K562 (cell line): ENCODE results near the gene CCDC47. TPM values are rescaled to one million over a fixed set of nuclear protein-coding genes. Genes with fewer than 3 reads are reported as not detected.

Source experiments
- ELF2 ChIP-seq: fragments of 250-450 bp; sonication (Bioruptor Pico); IDR thresholded peaks from 2 replicates; pipeline ENCODE4 v1.5.0; 2021; ENCODE audit warnings: mild to moderate bottlenecking
- ETV6 ChIP-seq, 3 experiments: fragments of 150-350 bp in 1 of 3; sonication (generic) in 1 of 3; formaldehyde crosslinking in 1 of 3; IDR thresholded peaks; 2 replicates each; pipeline versions ENCODE4 v1.6.1 to v1.8.0; 2014 to 2022; ENCODE audit warnings: borderline replicate concordance in 2 of 3, low read depth in 2 of 3, antibody characterized with exemption in 1 of 3, low read length in 1 of 3, mild to moderate bottlenecking in 1 of 3, missing genetic modification reagents in 1 of 3
- NFATC3 ChIP-seq: fragments of 450-650 bp; IDR thresholded peaks from 2 replicates; pipeline ENCODE4 v1.6.1; 2017; ENCODE audit warnings: mild to moderate bottlenecking
- RNF2 ChIP-seq: sonication (generic); IDR thresholded peaks from 2 replicates; pipeline ENCODE4 v1.6.1; 2016
- SLC30A9 ChIP-seq: fragments of 250-450 bp; sonication (Bioruptor Pico); IDR thresholded peaks from 2 replicates; pipeline ENCODE4 v1.8.0; 2022; ENCODE audit warnings: mild to moderate bottlenecking, moderate library complexity
- SP2 ChIP-seq: IDR thresholded peaks from 2 replicates; pipeline ENCODE4 v1.6.1; 2011; ENCODE audit warnings: mild to moderate bottlenecking, low read depth, low read length, moderate library complexity; ENCODE audit not compliant: poor library complexity, severe bottlenecking; ENCODE audit errors: extremely low read depth
- SRSF7 ChIP-seq: fragments of 200-400 bp; formaldehyde crosslinking; optimal IDR thresholded peaks from 2 replicates; pipeline ENCODE3; 2017; ENCODE audit warnings: mild to moderate bottlenecking, low read depth, low read length
- SUPT5H ChIP-seq: fragments of 450-650 bp; IDR thresholded peaks from 2 replicates; pipeline ENCODE4 v1.6.1; 2016
- TCF7 ChIP-seq: sonication (generic); IDR thresholded peaks from 2 replicates; pipeline ENCODE4 v1.6.1; 2016; ENCODE audit warnings: antibody characterized with exemption, borderline replicate concordance
- WHSC1 ChIP-seq: IDR thresholded peaks from one replicate; pipeline ENCODE4 v1.6.1; 2012; ENCODE audit warnings: low read length, control low read depth, inconsistent platforms
- ZNF197 ChIP-seq: fragments of 200-800 bp; sonication (Bioruptor generic); IDR thresholded peaks from 2 replicates; pipeline ENCODE4 v1.6.1; 2016; ENCODE audit warnings: low read depth, missing genetic modification characterization, missing compliant biosample characterization
- ZNF23 ChIP-seq: fragments of 250-450 bp; sonication (Bioruptor Pico); IDR thresholded peaks from 2 replicates; pipeline ENCODE4 v1.4.0; 2020; ENCODE audit warnings: mild to moderate bottlenecking
- ZNF584 ChIP-seq: fragments of 200-800 bp; sonication (Bioruptor generic); IDR thresholded peaks from 2 replicates; pipeline ENCODE4 v1.6.1; 2016; ENCODE audit warnings: low read depth, mild to moderate bottlenecking, missing genetic modification characterization, missing compliant biosample characterization
- ZNF75A ChIP-seq: fragments of 450-650 bp; formaldehyde crosslinking; IDR thresholded peaks from 2 replicates; pipeline ENCODE4 v1.4.0; 2020; ENCODE audit warnings: mild to moderate bottlenecking
- polyA plus RNA-seq, 8 experiments: library from polyadenylated mRNA; depleted of rRNA in 4 of 8; stranded (reverse) in 5 of 8; unstranded in 3 of 8; fragments of >200 nt; fragmentation: Nextera tagmentation in 2 of 8; fragmentation: Illumina TruSeq in 1 of 8; extraction: Ambion mirVana in 2 of 8; extraction: Trizol in 1 of 8; gene quantifications; 2 replicates each; pipeline versions ENCODE4 v1.2.1 to v1.2.3, GENCODE V29; 2011 to 2014; ENCODE audit warnings: inconsistent platforms in 1 of 8, missing spikeins in 1 of 8
- total RNA-seq, 7 experiments: library from RNA; depleted of rRNA in 6 of 7; stranded (reverse); fragments of >200 nt in 6 of 7; fragmentation: Illumina TruSeq in 2 of 7; extraction: Trizol in 2 of 7; gene quantifications; 2 replicates each; pipeline versions ENCODE4 v1.2.1 to v1.2.3, GENCODE V29; 2011 to 2021; ENCODE audit warnings: low replicate concordance in 1 of 7
- TF ChIP-seq, protein P1 (sequence below), 2 experiments: fragments of 450-650 bp in 1 of 2; sonication (generic) in 1 of 2; formaldehyde crosslinking in 1 of 2; IDR thresholded peaks in 1 of 2; conservative IDR thresholded peaks in 1 of 2; 2 replicates each; pipeline versions ENCODE4 v1.6.1 to v1.8.1; 2016 to 2023; ENCODE audit warnings: mild to moderate bottlenecking in 2 of 2, moderate library complexity in 2 of 2, inconsistent platforms in 1 of 2, missing genetic modification reagents in 1 of 2
- TF ChIP-seq, protein P2 (sequence below): fragments of 450-650 bp; IDR thresholded peaks from 2 replicates; pipeline ENCODE4 v1.6.1; 2018; ENCODE audit warnings: mild to moderate bottlenecking, low read depth; ENCODE audit not compliant: partially characterized antibody
- TF ChIP-seq, protein P3 (sequence below): fragments of 450-650 bp; IDR thresholded peaks from one replicate; pipeline ENCODE4 v1.6.1; 2018; ENCODE audit warnings: mild to moderate bottlenecking, moderate library complexity; ENCODE audit not compliant: partially characterized antibody

Gene CCDC47
- total and polyA plus RNA-seq, 9 of the 15 experiments (the other 6 are each of a cell fraction or from before 2014, with no cell fraction given) = 15.5 to 162 (median 122) TPM

DNA sequence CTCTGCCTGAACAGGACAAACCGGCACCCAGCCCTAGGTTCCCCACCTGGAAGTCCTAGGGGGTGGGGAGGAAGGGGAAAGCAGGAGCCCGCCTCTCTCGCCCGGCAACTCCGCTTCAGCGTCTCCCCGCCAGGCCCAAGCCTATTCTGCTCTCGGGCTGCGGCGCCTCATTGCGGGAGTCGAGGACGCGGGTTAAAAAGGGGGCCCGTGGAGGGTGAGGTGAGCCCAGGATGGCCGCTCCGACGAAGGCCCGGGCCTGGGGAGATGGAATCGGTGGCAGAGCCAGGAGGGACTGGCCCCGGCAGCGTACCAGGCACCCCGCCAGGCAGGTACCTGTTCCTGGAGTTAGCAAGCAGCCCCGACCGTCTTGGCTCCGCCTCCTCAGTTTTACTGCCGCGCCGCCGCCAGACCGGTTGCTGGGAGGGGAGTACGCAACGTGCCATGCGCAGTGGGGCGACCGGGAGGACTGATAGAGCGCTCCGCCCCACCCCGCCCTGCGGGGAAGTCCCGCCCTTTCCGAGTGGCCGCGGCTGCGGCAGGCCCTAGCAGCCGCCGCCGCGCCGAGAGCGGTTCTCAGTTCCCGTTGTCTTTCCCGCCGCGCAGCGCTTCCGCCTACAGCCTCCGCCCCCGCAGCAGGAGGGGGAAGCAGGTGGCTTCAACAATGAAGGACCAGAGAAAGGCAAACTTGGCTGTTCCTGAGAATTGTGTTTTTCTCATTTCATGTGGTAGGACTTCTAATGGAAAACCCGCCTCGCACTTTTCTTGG is 31.8 kb downstream of the CCDC47 start, which contains the start of gene STRADA (continued):
- TF ChIP-seq WHSC1 = no peak
- TF ChIP-seq SLC30A9 = no peak
- TF ChIP-seq ZNF23 (CRISPR knock-in tag) = no peak
- TF ChIP-seq SUPT5H = peak; percentile 85
- no peak for TF ChIP-seq ZNF75A (CRISPR knock-in tag)
- no peak for TF ChIP-seq SRSF7
- TF ChIP-seq, protein P1, sequence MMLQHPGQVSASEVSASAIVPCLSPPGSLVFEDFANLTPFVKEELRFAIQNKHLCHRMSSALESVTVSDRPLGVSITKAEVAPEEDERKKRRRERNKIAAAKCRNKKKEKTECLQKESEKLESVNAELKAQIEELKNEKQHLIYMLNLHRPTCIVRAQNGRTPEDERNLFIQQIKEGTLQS (IDR thresholded peaks at IDR 0.05) = no peak
- TF ChIP-seq, protein P1 (CRISPR knock-in tag; conservative IDR thresholded peaks at IDR 0.05) = no peak
- TF ChIP-seq ZNF197 = no peak; the same call in 1 of the 2 replicates
- TF ChIP-seq, protein P2, sequence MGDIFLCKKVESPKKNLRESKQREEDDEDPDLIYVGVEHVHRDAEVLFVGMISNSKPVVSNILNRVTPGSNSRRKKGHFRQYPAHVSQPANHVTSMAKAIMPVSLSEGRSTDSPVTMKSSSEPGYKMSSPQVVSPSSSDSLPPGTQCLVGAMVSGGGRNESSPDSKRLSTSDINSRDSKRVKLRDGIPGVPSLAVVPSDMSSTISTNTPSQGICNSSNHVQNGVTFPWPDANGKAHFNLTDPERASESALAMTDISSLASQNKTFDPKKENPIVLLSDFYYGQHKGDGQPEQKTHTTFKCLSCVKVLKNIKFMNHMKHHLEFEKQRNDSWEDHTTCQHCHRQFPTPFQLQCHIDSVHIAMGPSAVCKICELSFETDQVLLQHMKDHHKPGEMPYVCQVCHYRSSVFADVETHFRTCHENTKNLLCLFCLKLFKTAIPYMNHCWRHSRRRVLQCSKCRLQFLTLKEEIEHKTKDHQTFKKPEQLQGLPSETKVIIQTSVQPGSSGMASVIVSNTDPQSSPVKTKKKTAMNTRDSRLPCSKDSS = no peak
- no peak; the same call in none of the 2 replicates for TF ChIP-seq RNF2
- no peak for TF ChIP-seq ZNF584 (CRISPR knock-in tag)
- TF ChIP-seq ELF2 = no peak
- TF ChIP-seq SP2 = no peak
- TF ChIP-seq ETV6 (IDR thresholded peaks at IDR 0.05; ENCODE audit: borderline replicate concordance in 1 of 2, low read depth in 2 of 2, low read length in 1 of 2) = peak; percentile 86 to 88
- TF ChIP-seq ETV6 (CRISPR knock-in tag; IDR thresholded peaks at IDR 0.05; ENCODE audit: borderline replicate concordance) = peak; percentile 78; the same call in 1 of the 2 replicates
- TF ChIP-seq NFATC3 = no peak
- TF ChIP-seq, protein P3, sequence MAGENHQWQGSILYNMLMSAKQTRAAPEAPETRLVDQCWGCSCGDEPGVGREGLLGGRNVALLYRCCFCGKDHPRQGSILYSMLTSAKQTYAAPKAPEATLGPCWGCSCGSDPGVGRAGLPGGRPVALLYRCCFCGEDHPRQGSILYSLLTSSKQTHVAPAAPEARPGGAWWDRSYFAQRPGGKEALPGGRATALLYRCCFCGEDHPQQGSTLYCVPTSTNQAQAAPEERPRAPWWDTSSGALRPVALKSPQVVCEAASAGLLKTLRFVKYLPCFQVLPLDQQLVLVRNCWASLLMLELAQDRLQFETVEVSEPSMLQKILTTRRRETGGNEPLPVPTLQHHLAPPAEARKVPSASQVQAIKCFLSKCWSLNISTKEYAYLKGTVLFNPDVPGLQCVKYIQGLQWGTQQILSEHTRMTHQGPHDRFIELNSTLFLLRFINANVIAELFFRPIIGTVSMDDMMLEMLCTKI = no peak
- no peak for TF ChIP-seq TCF7
